Lower leg skin (tissue), 4 donors: ENCODE measurements around the gene EPHA2. TPM values are rescaled to one million over a fixed set of nuclear protein-coding genes. Genes with fewer than 3 reads are reported as not detected.

Source experiments
- DNase-seq, 2 donors: peaks; one replicate each; pipeline ENCODE4 v3.0.0-alpha.2; 2019; ENCODE audit warnings: low spot score in 2 of 2
- H3K4me3 ChIP-seq: fragments of 200-600 bp; sonication (generic); 2 replicates; pipeline ENCODE4 v1.5.1; 2017; ENCODE audit warnings: mild to moderate bottlenecking, low read depth; ENCODE audit not compliant: poor library complexity, severe bottlenecking
- POLR2A ChIP-seq, 2 donors: fragments of 450-650 bp; IDR thresholded peaks; one replicate each; pipeline ENCODE4 v1.6.1; 2016 to 2017; ENCODE audit warnings: antibody characterized with exemption in 2 of 2, mild to moderate bottlenecking in 1 of 2, moderate library complexity in 1 of 2
- WGBS, 2 donors: methylation state at CpG; one replicate each; pipeline ENCODE4 v1.1.5; 2018; 5-methylcytosine and 5-hydroxymethylcytosine counted together
- intact Hi-C: fragments of 100-400 bp; cut with DNase I; formaldehyde crosslinking; loops from one replicate; pipeline ENCODE4 v1.15.0; 2023; ENCODE audit warnings: low total_unique reads
- total RNA-seq, 4 donors: library from RNA; depleted of rRNA; stranded (reverse); fragments of >200 nt; gene quantifications; one replicate each; pipeline ENCODE4 v1.1.0, GENCODE V29; 2016
- TF ChIP-seq, protein P1 (sequence below), 3 donors: fragments of 450-650 bp; IDR thresholded peaks; one replicate each; pipeline ENCODE4 v1.5.1; 2016; ENCODE audit warnings: antibody characterized with exemption in 3 of 3, mild to moderate bottlenecking in 3 of 3, moderate library complexity in 2 of 3

The EPHA2 gene
- total RNA-seq, 4 donors from 2014 or later = 63.6 to 83.8 (median 68.8) TPM

DNA sequence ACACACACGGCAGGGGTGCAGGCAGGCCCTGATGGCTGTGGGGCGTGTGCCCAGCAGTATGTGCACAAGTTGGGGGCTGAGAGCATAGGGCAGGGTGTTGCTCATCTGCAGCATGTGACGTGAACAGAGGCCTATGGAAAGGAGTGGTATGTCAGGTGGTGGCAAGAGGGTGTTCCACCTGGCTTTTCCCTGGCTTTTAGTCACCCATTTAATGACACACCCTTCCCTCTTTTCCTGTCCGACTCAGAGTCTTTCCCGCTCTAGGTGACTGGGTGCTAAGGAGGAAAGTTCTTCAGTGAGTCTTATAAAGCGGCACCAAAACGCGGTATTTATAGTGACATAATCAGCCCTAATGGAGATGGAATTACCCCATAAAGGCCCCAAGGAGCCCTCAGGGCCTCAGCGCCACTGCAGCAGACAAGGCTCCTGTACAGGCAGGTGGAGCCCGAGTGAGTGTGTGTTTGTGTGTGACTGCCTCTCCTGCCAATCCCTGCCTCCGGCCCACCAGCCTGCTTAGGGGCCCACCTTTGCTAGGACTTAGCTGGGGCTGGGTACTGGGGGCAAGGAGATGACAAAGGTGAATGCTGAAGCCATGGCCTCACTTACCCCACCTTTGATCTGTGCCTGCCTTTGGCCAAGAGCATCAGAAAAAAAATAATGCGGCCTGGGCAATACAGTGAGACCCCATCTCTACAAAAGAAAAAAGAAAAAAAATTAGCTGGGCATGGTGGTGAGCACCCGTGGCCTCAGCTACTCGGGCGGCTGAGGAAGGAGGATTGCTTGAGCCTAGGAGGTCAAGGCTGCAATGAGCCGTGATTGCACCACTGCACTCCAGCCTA is 3.3 kb upstream of the EPHA2 start:
- 63 to 71% methylated on average over 16 of the region's 16 CpGs for WGBS, 2 donors
- DNase-seq = no peak
- H3K4me3 ChIP-seq = no peak overlapping the region
- TF ChIP-seq, protein P1, sequence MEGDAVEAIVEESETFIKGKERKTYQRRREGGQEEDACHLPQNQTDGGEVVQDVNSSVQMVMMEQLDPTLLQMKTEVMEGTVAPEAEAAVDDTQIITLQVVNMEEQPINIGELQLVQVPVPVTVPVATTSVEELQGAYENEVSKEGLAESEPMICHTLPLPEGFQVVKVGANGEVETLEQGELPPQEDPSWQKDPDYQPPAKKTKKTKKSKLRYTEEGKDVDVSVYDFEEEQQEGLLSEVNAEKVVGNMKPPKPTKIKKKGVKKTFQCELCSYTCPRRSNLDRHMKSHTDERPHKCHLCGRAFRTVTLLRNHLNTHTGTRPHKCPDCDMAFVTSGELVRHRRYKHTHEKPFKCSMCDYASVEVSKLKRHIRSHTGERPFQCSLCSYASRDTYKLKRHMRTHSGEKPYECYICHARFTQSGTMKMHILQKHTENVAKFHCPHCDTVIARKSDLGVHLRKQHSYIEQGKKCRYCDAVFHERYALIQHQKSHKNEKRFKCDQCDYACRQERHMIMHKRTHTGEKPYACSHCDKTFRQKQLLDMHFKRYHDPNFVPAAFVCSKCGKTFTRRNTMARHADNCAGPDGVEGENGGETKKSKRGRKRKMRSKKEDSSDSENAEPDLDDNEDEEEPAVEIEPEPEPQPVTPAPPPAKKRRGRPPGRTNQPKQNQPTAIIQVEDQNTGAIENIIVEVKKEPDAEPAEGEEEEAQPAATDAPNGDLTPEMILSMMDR (IDR thresholded peaks at IDR 0.05) = no peak
- TF ChIP-seq POLR2A (IDR thresholded peaks at IDR 0.05) = no peak
- intact Hi-C loops = no loop called here

DNA sequence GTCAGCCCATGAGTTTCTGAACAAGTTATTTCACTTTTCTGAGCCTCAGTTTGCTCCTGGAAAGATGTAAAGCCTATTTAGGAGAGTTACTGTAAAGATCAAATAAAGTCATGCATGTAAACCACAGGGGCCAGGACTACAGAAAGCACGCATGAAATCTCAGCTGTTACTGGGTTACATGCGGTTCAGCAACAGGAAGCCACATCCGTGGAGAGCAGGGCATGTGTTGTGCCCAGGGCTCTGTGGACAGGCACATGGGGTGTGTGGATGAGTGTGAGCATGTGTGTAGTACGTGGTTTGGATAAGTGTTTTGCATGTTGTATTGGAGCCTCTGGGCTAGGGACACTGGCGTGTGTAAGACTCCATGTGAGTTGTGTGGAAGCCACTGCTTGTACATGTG is 2.2 kb upstream of the EPHA2 start:
- no peak overlapping the region for H3K4me3 ChIP-seq
- intact Hi-C loops = no loop called here
- no peak for DNase-seq
- TF ChIP-seq, protein P1 (IDR thresholded peaks at IDR 0.05) = no peak
- TF ChIP-seq POLR2A (IDR thresholded peaks at IDR 0.05) = no peak
- 48 to 61% methylated on average over 5 of the region's 5 CpGs for WGBS, 2 donors

DNA sequence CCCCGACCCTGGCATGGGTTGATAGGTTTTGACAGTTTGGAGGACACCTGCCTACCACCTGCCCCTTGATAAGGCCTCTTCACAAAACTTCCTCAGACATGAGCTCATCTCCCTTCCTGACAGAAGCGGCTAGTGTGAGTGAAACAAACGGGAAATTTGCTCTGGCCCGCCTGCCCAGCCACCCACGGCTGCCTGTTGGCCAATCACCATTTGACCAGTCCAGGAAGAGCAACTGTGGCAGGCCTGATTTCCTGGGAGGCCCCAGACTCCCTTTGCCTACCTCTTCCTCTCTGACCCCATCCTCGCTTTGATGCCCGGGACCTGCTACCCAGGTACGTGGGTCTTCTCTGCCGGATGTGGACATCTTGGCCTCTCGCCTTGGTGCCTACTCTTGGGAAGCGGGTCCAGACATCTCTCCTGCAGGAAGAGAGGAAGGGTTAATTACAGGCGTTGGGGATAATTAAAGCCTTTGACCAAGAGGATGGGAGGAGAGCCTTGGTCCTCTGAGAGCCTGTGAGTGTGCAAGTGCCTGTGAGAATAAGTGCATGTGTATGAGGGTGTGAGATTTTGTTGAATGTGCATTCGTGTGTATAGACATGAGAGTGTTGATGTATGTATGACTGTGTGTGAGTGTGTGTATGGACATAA is 1.1 kb upstream of the EPHA2 start:
- intact Hi-C loops = no loop called here
- H3K4me3 ChIP-seq = no peak overlapping the region
- 72 to 73% methylated on average over 13 of the region's 13 CpGs for WGBS, 2 donors
- TF ChIP-seq, protein P1 (IDR thresholded peaks at IDR 0.05) = no peak
- TF ChIP-seq POLR2A (IDR thresholded peaks at IDR 0.05) = no peak
- DNase-seq = no peak

DNA sequence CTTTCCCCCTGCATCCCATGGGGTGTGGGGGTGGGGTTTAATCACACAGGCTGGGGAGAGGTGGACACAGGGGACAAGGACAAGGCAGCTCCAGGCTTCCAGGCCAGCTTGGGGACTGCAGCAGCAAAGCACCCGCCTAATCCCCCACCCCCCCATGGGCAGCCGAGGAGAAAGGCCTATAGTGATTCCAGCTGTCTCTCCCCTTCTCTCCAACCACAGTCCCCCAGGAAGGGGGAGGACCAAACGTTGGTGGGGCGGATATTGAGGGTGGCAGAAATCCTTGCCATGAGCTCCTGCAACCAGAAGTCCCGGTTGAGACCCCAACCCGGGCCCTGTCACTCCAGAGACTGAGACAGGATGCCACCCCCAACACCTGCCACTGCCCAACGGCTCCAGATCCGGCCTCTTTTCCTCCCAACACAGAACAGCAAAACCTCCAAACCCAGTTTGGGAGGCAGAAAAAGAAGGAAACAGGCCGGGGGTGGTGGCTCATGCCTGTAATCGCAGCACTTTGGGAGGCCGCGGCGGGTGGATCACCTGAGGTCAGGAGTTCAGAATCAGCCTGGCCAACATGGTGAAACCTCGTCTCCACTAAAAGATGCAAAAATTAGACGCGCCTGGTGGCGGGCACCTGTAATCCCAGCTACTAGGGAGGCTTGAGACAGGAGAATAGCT is 1.7 kb downstream of the EPHA2 start:
- peak overlapping the region; percentile 15 for H3K4me3 ChIP-seq
- intact Hi-C loops = no loop called here
- no peak for DNase-seq
- 21 to 27% methylated on average over 15 to 17 of the region's 17 CpGs for WGBS, 2 donors
- TF ChIP-seq, protein P1 (IDR thresholded peaks at IDR 0.05) = no peak
- no peak for TF ChIP-seq POLR2A (IDR thresholded peaks at IDR 0.05)

DNA sequence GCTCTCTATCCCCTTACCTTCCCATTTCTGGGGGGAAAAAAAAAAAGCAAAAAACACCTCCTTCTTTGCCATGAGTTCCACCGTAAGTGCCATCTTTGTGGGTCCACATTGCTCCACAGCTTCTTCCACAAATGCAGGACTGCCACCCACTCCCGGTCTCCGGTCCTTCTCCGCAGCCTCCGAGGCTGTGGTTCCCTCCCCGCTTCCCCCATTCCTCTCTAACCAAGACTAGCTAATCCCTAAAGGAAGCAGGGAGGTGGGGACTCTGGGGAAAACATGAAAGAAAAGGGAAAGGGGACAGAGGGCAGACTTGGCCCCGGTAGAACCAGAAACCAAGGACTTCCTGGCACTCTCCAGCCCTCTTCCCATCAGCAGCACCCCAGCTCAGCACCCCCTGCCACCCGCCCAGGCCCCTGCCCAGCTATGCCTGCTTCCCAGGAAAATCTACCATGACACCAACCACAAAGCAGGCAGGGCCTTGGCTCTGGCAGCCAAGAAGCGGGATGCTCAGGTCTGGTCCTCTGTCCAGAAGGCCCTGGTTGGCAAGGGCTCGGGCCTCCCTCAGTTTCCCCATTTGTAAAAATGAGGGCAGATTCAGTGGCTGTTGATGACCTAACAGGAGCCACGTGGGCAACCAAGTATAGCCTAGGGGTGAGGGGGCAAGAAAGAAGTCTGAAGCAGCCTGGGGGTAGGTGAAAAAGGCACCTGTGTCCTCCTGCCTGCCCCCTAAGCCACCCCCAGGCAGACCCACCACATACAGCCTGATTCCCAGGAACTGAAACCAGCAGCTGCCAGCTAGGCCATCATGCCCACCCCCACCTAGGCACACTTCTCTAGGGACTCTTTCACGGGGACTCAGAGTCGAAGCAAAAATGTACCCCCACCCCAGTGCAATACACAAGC is 2.5 kb downstream of the EPHA2 start:
- intact Hi-C loops = no loop called here
- TF ChIP-seq, protein P1 (IDR thresholded peaks at IDR 0.05) = no peak
- no peak for TF ChIP-seq POLR2A (IDR thresholded peaks at IDR 0.05)
- peak overlapping the region; percentile 15 for H3K4me3 ChIP-seq
- WGBS, 2 donors = 45 to 50% methylated on average over 13 of the region's 13 CpGs
- no peak for DNase-seq
